CD4-positive, alpha-beta T cell treated with Interleukin-4 for 1 hour (primary cell): ENCODE results near the gene NUDT8.
A peak's percentile ranks its signal among the peaks of the same experiment; 100 is the strongest.
"Not testable (repeated sequence)": the region's sequence is repeated elsewhere in the genome, so short reads cannot be mapped to it uniquely, and the experiment has no call there.

ENCODE experiments used
- DNase-seq, 2 donors: peaks; one replicate each; pipeline ENCODE4 v3.0.0-alpha.2; 2020 to 2022

NUDT8 gene

DNA sequence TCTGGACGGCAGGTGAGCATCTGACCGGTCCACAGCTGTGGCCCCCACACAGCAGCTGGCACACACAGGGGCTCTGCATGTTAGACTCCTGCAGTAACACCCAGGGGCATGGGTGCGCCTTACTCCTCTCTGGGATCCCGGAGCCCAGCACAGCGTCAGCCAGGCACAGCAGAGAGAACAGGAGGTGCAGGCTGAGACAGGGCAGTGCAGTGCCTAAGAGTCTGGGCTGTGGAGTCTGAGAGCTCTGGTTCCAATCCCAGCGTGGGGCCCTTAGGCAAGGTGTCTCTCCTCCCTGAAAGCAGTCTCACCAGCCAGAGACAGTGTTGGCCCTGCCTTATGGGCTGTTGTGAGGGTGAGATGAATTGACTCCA, 2.3 kb downstream of the NUDT8 start:
- DNase-seq, result no peak

DNA sequence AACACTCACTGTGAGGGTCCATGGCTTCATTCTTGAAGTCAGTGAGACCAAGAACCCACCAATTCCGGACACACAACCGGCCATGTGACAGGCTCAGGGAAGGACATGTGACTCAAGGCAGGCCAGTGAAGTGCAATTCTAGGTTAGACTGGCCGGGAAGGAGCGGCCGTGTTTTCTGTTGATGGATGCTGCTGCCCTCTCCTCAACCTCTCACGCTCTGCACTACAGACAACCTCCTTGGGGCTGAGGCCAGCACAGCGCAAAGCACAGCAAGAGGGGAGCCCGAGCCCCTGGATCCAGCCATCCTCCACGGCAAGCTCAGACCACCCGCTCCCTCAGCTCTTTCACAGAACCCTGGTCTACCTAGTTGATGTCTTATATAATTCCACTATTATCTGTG, 2.8 kb downstream of the NUDT8 start:
- no peak for DNase-seq

DNA sequence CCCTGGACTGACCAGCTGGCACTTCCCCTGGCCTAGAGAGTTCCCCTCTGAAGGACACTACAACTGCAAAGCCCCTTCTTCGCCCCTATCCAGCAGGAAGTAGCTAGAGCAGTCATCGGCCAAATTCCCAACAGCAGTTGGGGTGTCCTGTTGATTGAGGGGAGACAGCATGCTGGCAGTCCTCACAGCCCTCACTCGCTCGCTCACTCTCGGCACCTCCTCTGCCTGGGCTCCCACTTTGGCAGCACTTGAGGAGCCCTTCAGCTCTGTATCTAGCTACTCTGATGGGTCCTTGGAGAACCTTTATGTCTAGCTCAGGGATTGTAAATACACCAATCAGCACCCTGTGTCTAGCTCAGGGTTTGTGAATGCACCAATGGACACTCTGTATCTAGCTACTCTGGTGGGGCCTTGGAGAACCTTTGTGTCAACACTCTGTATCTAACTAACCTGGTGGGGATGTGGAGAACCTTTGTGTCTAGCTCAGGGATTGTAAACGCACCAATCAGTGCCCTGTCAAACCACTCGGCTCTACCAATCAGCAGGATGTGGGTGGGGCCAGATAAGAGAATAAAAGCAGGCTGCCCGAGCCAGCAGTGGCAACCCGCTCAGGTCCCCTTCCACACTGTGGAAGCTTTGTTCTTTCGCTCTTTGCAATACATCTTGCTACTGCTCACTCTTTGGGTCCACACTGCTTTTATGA, 3.5 kb downstream of the NUDT8 start:
- not testable (repeated sequence) for DNase-seq

DNA sequence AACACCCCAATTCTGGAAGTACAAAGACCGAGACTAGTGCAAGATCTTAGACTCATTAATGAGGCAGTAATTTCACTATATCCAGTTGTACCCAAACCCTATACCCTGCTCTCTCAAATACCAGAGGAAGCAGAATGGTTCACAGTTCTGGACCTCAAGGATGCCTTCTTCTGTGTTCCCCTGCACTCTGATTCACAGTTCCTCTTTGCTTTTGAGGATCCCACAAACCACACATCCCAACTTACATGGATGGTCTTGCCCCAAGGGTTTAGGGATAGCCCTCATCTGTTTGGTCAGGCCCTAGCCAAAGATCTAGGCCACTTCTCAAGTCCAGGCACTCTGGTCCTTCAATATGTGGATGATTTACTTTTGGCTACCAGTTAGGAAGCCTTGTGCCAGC, 5.9 kb downstream of the NUDT8 start:
- not testable (repeated sequence) for DNase-seq

DNA sequence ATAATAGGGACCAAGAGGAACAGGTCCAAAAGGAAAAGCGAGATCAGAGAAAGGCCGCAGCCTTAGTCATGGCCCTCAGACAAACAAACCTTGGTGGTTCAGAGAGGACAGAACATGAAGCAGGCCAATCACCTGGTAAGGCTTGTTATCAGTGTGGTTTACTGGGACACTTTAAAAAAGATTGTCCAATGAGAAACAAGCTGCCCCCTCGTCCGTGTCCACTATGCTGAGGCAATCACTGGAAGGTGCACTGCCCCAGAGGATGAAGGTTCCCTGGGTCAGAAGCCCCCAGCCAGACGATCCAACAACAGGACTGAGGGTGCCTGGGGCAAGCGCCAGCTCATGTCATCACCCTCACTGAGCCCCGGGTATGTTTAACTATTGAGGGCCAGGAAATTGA, 6.8 kb downstream of the NUDT8 start:
- DNase-seq, result not testable (repeated sequence)

DNA sequence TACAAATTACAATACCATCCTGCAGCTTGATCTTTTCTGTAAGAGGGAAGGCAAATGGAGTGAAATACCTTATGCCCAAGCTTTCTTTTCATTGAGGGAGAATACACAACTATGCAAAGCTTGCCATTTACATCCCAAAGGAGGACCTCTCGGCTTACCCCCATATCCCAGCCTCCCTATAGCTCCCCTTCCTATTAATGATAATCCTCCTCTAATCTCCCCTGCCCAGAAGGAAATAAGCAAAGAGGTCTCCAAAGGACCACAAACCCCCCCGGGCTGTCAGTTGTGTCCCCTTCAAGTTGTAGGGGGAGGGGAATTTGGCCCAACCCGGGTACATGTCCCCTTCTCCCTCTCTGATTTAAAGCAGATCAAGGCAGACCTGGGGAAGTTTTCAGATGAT, 7.8 kb downstream of the NUDT8 start:
- DNase-seq, result not testable (repeated sequence)

DNA sequence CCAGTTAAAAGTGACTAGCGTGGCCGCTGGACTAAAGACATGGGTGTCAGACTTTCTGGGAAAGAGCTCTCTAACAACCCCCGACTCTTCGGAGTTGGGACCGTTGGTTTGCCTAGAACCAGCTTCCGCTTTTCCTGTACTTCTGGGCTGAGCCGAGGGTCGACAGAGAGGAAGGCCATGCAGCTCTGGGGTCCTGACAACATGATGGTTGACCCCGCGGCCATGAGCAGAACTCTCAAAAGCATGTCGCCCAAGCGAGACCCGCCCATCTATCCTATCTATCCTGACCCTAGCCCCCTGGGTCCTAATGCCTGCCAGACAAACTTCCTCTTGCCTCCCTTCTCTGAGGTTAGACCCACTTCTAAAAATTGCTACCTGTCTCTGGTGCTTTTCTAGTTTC, 9.1 kb downstream of the NUDT8 start:
- not testable (repeated sequence) for DNase-seq

DNA sequence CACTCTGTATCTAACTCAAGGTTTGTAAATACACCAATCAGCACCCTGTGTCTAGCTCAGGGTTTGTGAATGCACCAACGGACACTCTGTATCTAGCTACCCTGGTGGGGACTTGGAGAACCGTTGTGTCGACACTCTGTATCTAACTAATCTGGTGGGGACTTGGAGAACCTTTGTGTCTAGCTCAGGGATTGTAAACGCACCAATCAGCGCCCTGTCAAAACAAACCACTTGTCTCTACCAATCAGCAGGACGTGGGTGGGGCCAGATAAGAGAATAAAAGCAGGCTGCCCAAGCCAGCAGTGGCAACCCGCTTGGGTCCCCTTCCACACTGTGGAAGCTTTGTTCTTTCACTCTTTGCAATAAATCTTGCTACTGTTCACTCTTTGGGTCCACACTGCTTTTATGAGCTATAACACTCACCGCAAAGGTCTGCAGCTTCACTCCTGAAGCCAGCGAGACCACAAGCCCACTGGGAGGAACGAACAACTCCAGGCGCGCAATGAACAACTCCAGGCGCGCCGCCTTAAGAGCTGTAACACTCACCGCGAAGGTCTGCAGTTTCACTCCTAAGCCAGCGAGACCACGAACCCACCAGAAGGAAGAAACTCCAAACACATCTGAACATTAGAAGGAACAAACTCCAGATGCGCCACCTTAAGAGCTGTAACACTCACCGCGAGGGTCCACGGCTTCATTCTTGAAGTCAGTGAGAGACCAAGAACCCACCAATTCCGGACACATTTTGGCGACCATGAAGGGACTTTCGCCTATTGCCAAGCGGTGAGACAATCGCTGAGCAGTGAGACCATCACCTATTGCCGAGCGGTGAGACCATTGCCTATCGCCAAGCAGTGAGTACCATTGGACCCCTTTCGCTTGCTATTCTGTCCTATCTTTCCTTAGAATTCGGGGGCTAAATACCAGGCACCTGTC, 9.8 kb downstream of the NUDT8 start:
- not testable (repeated sequence) for DNase-seq

DNA sequence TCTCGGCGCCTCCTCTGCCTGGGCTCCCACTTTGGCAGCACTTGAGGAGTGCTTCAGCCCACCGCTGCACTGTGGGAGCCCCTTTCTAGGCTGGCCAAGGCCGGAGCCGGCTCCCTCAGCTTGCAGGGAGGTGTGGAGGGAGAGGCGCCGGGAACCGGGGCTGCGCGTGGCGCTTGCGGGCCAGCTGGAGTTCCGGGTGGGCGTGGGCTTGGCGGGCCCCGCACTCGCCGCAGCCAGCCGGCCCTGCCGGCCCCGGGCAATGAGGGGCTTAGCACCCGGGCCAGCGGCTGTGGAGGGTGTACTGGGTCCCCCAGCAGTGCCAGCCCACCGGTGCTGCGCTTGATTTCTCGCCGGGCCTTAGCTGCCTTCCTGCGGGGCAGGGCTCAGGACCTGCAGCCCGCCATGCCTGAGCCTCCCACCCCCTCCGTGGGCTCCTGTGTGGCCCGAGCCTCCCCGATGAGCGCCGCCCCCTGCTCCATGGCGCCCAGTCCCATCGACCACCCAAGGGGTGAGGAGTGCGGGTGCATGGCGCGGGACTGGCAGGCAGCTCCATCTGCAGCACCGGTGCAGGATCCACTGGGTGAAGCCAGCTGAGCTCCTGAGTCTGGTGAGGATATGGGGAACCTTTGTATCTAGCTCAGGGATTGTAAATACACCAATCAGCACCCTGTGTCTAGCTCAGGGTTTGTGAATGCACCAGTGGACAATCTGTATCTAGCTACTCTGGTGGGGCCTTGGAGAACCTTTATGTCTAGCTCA, 10.7 kb downstream of the NUDT8 start:
- not testable (repeated sequence) for DNase-seq

DNA sequence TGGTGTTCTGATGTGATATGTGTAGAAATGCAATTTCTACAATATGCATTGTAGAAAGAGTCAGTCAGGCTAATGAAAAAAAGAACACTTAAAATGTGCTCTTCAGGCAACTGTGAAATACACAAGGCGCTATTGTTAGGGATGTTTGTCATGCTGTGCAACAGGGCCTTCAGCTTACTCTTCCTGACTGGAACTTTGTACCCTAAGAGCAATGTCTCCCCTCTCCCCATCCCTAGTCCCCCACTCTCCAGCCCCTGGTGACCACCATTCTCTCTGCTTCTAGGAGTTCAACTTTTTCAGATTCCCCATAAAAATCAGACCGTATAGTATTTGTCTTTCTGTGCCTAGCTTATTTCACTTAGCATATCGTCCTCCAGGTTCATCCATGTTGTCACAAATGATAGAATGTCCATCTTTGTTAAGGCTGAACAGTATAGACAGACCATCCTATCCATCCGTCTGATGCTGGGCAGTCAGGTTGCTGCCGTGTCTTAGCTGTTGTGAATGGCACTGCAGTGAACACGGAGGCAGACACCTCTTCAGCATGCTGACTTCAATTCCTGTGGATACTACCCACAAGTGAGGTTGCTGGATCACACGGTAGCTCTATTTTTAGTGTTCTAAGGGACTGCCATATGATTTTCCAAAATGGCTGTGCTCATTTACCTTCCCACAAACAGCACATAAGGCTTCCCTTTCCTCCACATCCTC, 12.3 kb downstream of the NUDT8 start:
- DNase-seq, result no peak

DNA sequence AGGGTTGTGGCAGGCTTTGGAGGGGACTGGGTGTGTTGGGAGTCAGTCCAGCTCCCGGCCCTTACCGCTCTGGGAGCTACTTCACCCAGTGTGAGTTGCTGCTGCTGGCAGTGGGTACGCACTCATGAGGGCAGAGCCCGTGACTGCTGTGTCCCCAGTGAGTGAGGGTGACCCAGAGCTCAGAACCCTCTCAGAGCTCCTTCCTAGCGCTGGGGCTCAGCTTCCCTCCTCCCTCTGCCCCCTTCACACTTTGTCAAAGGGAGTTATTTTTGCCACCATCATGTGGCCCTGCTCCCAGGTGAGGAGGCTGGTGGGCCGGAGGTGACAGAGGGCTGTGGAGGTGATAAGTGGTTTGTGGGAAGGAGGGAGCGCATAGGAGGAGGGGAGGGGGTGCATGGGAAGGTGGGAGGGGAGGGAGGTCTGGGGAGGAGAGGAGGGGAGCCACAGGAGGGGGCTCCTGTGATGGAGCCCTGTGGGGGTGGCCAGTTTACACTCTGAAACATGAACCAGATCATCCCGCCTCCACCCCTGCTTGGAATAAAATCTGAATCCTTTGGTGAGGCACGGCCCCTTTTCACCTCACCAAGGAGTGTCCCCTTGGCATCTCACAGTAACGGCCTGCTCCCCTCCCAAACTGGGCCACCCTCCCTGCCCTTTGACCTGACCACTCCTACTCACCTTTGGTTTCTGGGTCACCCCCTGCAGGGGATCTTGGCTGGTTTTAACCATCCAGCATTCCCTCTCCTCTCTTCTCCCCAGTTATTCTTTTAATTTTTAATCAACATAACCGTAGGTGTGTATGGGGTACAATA, 13.1 kb downstream of the NUDT8 start:
- DNase-seq, result no peak

DNA sequence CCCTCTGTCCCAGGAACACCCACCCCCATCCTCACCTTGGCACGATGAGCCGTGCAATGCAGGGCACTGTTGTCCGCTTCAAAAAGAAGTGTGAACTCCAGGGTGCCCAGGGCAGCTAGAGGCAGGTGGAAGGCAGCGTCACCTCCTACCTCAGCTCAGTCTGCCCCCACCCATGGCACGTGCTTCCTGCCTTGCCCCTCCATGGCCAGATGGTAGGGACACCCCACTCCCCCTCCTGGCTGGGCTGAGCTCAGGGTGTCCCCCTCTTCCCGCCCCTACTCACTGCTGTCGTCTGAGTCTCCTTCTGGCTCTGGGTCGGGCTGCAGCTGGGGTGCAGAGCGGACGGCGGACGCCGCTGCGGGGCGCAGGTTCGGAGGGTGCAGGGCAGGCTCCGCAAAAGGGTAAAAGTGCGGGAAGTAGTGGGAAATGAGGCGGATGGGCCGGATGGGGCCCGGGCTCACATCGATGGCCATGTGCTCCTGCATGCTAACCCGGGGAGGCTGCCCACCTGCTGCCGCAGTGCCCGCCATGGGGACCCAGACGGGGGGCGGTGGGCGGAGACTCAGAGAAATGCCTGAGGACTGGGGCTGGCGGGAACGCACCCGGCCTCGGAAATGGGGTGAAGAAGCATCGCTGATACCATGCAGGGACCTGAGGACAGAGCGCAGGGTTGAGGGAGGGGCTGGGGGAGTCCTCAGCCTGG, 13.9 kb downstream of the NUDT8 start:
- DNase-seq, result peak in 1 of 2 donors; percentile 42

DNA sequence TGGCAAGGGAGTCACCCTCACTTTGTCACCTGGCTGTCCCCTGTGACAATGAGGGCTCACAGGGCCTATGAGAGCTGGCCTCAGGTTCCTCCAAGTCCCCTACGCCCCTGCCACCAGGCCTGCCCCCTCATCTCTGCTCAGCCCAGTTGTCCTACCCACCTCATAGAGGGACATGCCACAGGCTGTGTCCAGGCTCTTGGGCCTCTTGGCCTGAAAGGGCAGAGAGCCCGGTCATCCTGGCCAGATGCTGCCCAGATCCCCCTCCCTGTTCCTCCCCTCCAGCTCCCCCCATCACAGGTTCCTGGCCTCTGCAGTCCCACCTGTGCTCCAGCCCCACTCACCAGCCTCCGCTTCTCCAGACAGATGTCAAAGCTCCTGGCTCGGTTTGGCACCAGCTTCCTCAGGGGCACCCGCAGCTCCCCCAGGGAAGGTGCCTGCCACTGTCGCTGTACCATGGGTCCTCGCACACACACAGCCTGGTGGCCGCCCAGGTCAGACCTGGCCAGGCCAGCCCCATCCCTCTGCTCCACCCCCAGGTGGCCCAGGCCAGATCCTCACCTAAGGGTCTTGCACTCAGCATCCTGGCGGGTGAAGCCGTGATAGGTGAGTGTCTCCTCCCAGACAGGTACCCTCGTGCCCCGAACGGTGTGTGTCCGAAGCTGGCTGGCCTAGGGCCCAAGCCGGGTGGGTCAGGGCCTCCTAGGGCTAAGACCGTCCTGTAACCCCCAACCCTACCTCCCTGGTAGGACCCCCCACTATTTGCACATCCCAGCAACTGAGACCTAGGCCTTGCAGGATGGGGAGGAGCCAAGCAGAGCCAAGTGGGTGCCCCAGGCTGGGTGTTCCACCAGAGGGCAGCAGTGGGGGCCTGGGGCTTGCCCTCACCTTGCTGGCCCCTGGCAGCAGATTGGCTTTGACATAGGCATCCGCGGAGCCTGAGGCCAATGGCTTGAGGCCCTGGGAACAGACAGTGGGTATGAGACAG, 14.7 kb downstream of the NUDT8 start:
- peak; percentile 56 to 62 for DNase-seq

DNA sequence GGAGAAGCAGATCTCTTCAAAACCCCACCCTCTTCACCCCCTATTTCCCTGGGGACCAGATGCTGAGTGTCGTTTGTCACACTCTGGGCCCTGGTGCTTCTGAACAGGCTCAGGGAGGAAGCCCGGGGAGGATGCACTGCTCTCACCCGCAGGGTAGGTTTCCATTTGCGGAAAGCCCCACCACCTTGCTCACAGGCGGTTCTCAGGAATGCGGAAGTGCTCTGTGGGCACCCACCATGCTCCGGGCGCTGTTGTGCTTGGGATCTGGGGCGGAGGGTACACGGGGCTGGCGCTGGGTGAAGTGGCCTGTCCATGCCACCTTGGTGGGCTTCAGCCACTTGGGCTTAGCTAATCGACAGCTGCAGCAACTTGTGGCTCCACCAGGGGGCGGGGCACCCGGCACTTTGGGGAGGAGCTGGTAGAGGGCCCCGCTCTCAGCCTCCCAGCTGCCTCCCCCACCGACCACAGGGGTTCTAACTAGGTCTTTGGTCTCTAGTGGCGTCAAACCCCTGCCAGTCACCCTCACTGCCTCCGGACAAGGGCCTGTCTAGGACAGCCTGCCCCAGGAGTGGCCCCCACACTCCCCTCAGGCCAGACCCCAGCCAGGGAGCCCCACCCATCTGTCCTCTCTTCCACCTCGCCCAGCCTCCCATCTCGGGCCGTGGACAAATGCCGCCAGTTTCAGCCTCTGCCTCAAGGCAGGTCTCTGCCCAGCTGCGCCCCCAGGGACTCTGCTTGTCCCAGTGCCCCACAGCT, 15.6 kb downstream of the NUDT8 start:
- peak; percentile 92 to 95 for DNase-seq

DNA sequence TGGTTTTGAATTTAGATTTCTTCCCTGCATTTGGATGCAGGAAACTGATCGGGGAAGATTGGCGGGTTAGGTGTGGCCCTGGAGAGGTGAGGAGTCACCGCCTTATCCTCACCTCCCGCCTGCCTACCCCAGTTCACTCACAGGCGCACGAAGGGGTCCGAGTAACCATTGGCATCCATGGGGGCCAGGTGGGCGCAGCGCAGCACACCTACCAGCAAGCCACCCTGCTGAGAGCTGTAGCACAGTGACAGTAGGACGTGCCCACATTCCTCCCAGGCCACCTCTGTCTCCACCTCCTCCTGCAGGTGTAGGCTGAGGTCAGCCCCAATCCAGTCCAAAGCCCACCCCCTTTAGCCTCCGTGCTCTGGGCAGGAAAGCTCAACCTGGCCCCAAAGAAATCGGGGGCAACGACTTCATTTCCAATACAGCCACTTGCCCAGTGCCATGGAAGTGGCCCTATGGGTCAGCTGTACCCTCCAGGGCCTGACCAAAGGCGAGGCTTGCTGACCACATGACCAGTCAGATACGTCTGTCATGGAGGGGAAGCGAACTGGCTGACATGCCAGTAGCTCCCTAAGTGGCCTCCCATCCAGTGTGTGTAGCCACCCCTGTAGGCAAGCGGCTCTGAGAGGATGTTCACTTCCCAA, 16.3 kb downstream of the NUDT8 start:
- no peak for DNase-seq

DNA sequence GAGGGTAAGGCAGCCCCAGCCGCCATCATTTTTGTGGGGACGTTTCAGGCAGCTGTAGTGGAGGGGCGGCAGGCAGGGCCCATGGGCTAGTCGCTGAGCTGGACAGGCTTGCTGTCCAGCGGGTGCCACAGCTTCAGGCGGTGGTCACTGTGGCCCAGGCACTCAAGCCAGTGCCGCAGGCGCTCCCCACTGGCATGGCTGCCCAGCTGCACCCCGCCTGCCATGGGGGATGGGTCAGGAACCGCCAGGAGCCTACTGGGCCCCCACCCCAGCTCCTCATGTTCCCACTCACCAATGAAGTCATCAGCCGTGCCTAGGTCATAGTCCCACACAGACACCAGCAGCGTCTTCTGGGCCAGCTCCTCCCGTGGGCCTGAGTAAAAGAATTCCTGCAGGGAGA, 17.0 kb downstream of the NUDT8 start:
- no peak for DNase-seq

DNA sequence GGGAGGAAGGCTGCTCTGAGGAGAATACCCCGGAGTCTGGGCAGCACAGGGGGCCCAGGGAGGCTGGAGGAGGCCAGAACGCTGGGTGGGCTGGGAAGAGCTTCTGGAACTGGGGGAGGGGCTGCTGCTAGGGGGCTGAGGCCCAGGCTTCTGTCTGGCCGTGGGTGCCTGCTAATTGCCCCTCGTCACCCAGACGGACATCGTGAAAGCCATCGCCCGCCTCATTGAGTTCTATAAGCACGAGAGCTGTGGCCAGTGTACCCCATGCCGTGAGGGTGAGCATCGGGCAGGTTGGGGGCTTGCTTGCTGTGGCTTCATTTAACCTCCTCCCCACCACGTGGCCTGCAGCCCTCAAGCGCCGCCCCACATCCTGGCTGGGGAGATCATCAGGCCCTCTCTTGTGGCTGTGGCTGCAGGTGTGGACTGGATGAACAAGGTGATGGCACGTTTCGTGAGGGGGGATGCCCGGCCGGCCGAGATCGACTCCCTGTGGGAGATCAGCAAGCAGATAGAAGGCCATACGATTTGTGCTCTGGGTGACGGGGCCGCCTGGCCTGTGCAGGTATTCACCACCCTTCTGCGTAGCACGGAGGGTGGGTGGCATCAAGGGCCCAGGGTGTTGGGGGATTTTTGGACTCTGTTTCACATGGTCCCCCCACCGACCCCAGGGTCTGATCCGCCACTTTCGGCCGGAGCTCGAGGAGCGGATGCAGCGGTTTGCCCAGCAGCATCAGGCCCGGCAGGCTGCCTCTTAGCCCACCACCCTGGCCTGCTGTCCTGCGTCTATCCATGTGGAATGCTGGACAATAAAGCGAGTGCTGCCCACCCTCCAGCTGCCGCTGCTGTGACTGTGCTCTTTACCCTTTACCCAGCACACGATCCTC, 17.8 kb downstream of the NUDT8 start:
- DNase-seq, result no peak

DNA sequence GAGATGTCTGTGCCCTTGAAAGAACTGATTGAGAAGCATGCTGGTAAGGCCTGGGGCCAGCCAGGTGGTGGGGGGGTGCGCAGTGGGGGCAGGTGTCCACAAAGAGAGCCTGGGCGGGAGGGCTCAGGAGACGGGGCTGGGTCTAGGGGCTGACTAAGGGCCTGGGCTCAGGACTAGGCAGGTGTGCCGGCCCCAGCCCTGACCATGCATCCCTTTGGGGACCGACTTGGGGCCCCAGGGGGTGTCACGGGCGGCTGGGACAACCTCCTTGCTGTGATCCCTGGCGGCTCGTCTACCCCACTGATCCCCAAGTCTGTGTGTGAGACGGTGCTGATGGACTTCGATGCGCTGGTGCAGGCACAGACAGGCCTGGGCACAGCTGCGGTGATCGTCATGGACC, 18.6 kb downstream of the NUDT8 start:
- DNase-seq, result no peak
